GM19035 (cell line): ENCODE results near the gene TANGO6.

Source experiments
- ATAC-seq: cut with Tn5 transposase; IDR thresholded peaks from one replicate; pipeline ENCODE4 v1.9.1; 2021; ENCODE audit not compliant: unreplicated experiment

TANGO6 gene

DNA sequence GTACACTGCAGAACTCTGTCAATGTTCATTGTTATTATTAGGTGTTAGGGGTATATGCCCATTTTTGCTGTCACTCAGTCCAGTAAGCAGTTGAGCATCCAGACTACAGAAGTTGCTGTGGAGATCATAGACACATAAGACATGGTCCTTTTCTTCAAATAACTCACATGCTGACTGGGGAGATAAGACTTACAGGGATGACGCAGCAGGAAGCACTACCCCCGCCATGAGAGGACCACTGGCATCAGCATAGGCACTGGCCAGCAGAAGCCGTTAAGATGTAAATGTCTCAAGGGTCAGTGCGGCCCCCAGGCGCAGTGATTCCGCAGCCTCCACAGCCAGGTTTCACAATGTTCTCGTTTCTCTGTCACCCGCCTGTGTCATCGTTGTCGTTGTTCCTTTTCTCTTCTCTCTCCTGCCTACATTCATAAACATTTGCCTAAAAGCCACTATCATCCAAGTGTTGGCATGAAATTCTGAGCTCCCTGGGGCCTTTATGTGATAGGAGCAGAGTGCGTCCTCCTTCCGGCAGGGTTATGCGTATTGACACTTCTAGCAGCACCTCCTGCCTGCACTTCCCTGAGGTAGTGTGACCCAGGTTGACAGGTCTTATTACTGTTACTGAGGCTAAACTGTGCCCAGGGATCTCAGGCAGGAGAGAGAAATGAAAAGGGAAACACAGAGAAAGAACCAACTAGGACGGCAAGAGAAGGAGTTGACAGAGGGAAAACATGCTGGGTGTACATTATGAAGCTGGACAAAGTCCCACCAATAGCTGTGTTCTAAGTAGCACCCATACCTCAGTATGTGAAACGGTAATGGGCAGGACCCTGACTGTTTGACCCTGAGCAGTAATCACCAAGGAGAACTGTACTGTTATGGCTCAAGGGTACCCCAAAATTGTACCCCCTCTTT is 17.9 kb downstream of the TANGO6 start:
- ATAC-seq: no peak

DNA sequence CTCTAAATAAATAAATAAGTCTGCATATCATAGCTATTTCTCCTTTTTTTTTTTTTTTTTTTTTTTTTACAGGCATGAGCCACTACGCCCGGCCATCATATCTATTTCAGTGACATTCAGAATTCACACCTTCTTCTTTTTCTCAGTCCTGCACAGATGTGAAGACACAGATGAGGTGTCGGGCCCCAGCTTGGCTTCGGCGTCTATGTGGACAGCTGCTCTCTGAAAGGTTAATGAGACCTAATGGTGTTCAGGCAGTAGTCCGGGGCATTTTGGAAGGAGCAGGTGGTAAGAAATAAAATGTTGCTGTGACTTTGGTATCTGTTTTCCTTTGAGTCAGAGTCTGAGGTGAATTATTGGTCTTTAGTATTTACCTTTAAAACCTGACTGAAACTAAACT is 23.6 kb downstream of the TANGO6 start:
- no peak for ATAC-seq

DNA sequence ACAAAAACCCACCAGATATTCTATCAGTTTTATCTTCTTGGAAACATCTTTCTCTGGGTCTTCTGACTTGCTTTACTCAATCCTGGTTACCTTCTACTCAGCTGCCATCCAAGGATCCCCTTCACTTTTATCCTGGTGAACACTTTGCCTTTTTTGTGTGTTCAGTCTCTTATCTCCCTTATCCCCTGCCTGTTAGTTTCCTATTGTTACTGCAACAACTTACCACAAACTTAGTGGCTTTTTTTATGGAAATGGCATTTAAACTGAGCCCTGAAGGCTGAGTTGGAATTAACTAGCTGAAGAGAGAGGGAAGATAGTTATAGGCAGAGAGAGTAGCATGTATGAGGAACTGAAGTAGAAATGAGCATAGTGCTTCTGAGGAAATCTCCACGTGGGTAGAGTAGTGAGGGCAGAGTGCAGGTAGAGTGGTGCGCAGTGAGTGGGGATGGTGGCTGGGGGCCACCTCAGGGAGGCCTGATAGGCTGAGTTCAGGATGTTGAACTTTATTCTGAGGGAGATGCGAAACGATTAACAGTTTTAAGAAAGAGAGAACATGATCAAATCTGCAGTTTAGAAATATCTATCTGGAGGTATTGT is 26.3 kb downstream of the TANGO6 start:
- ATAC-seq: no peak

DNA sequence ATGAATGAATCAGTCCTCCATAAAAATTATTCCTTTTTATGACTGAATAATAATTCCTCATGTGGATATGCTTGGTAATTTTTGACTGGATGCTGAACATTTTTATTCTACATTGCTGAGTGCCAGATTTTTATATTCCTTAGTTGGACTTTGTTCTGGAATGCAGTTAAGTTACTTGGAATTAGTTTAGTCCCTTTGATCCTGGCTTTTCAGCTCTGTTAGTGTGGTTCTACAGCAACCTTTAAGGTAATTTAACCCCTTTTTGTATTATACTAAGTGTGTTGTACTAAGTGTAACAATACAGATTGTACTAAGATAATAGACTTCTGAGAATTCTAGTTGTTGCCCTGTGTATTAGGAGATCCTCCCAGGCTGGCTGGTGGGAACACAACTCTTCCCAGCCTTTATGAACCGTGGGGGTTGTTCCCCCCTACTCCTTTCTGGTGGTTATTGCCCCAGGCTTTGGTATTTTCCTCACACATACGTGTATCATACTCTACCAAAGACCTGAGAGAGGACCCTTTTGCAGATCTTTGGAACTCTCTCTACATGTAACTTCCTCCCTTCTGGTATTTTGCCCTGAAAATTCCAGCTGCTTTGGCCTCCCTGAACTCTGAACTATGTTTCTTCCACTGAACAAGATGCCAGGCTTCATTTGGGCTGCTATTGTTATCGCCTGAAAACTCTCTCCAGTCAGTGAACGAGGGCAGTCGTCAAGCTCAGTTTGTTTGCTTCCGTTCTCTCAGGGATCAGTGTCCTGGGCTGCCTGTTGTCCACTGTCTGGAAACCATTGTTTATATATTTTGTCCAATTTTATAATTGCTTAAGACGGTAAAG is 30.5 kb downstream of the TANGO6 start:
- no peak for ATAC-seq

DNA sequence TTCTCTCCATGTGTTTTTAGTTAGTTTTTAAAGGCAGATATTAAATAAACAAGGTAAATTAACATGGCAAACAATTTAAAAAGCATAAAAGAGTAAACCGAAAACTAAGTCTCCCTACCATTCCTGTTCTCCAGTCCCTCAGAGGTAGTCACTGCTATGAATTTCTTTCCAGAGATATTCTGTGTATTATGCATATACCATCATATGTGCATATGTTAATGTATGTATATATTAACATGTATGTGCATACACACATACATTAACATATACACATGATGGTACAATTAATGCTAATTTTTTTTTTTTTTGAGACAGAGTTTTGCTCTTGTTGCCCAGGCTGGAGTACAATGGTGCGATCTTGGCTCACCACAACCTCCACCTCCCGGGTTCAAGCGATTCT is 32.5 kb downstream of the TANGO6 start:
- no peak for ATAC-seq

DNA sequence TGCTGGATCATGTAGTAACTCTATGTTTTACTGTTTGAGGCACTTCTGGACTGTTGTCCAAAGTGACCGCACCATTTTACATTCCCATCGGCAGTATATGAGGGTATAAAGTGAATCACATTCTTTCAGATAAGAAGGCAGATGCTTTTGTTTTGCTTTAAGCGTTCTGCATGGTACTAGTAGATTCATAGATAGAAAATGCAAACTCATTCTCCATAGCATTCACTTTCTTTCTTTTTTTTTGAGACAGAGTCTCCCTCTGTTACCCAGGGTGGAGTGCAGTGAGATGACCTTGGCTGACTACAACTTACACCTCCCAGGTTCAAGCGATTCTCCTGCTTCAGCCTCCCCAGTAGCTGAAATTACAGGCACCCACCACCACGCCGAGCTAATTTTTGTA is 40.4 kb downstream of the TANGO6 start:
- ATAC-seq: no peak

DNA sequence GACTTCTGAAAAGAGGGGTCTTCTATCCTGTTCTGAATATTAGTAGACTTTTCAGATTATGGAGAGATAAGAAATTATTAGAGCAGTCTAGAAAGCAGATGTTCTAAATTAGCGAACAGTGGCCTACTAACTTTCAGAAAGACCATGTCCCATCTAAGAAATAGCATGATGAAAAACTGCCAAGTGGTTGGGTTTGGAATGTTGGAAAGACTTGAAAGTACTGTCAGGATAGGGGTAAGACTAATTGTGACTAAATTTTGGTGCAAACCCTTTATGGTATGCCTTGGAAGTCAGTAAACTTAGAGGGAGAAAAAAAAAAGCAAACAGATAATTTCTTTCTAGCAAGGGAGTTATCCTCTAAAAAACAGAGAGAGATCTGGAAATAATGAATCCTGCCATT is 41.1 kb downstream of the TANGO6 start:
- ATAC-seq: no peak

DNA sequence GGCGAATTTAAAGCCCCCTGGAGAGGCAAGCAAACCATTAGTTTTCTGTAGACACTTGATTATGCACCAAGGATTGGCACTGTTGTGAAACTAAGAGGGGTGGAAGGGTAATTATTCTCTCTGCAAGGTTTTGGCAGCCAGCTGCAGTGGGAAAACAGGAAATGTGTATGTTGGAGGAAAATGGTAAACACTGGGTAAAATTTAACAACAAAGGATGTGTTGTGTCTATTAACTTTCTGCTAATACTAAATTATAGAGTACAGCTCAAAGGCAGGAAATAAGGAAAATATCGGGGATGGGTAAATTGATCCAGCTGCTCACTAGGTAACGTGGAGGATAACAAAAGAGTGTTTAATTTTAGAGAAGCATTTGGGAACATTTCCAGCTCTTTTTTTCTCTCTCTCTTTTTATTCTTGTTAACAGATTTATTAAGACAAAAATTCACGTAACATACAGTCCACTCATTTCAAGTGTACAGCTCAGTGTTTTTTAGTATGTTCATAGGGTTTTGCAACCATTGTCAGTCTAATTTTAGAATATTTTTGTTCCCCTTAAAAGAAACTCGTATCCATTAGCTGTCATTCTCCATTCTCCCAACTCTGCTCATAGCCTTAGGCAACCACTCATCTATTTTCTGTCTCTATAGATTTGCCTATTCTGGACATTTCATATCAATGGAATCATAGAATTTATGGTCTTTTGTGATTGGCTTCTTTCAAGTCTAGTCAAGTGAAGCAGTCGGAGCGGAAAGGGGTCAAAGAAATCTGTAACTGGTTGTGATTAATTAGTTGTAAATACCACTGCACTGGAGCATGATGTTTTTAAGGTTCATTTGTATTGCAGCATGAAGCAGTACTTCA is 41.8 kb downstream of the TANGO6 start:
- no peak for ATAC-seq

DNA sequence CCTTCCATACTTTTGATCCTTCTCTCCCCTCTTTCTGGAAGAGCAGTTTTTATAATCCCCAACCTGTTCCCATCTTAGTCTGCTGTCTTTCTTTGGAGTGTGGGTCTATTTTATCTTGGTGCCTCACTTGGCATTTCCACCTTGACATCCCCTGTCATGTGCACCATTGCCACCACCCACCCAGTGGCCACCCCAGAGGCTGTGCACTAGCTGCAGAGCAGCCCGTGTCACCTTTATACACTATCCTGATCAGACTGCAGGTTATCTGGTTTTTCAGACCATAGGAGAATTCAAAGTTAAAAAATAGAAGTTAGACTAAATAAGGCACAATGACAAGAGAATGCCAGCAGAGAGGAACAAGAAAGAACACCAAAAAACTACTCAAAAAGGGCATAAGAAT is 43.8 kb downstream of the TANGO6 start:
- ATAC-seq: no peak

DNA sequence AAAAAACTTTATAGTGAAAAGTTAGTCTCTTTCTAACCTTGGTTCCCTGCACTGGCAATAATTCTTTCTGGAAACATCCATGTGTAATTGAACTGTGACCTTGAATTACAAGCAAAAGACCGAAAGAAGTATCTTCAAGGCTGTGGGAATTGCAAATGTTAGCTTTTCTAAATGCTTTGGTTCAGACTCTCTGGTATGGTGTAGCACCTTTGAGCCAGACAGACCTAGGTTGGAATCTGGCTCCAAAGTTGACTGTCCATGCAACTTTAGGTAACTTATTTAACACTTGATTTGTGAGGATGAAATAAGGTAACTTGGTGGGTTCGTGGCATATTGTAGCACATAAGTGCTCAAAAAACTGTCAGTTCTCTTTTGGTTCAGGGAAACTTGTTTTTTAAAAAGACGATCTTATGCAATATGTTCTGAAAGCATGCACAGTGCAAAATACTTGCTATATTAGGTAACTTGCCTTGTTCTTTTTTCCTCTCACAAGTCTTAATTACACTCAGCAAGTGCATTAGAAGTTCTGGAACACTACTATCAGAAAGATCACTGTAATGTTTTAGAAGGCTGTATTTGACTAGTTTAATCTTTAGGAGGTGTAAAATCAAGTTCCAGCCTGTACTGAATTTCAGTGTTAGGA is 46.3 kb downstream of the TANGO6 start:
- no peak for ATAC-seq

DNA sequence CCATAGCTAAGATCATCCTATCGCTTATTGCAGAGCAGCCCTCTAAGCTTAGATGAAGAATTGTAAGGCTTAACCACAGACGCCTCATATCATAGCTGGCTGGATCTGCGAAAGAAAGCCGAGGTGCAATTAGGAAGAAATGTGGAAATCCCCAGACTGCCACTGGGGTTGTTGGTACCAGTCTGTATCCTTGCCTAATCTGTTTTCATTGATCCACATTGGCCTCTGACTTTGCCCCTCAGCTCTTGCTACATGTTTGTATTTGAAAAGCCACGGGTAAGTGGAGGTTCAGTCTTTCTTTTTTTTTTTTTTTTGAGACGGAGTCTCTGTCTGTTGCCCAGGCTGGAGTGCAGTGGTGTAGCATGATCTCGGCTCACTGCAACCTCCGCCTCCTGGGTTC is 48.9 kb downstream of the TANGO6 start:
- no peak for ATAC-seq

DNA sequence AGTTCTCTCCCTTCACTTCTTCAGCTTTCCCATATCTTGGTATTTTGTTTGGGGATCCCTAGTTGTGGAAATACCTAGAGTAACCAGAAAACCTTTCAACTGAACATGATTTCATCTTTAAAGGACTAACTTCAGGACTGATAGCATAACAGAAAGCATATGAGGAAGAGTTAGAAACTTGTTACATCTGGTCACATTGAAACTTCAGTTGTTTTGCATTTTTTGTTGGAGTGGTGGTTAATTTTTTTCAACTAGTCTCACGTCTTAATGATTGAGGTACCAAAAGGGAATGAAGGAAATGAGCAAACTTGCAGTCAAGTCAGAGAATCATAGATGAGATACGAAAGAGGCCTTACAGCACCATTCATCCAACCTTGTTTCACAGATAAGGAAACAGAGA is 49.6 kb downstream of the TANGO6 start:
- no peak for ATAC-seq

DNA sequence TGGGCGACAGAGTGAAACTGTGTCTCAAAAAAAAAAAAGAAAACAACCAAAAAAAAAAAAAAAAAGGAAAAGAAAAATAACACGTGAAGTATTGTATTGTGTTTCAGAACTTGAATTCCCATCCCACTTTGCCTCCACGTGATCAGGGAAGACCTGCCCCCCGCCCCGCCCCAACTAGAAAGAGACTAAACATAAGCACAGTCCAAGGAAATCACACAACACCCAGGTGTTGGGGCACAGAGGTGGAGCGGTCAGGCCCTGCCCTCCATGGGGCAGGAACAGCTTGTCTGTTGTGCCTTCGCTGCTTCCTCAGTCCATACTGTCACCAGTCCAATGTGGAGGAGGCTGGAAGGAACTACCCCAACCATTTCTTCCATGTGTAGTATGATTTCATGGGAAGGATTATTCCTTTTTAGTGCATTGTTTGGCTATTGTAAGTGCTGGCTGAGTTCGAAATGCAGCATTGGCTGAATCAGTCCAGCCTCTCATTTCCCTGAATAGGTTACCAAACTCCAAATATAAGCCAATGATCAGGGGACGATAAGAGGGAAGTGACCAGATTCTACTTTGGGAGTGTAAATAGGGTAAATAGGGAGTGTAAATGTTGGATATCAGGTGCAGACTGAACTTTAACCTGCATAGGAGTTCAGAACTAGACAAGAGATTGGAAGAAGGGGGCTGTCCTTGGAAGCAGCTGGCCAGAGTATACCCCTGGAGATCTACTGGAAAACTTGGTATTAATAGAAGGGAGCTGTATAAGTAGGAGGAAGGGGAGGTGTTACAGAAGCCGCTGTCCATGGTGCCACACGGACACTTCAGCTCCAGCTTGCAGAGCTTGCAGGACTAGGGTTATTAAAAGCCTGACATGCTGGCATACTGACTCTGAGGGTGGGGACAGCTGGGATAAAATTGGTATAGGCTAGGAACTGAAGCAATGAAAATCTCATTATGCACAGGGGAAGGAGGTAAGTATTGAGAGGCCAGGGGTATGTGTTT is 50.7 kb downstream of the TANGO6 start:
- no peak for ATAC-seq

DNA sequence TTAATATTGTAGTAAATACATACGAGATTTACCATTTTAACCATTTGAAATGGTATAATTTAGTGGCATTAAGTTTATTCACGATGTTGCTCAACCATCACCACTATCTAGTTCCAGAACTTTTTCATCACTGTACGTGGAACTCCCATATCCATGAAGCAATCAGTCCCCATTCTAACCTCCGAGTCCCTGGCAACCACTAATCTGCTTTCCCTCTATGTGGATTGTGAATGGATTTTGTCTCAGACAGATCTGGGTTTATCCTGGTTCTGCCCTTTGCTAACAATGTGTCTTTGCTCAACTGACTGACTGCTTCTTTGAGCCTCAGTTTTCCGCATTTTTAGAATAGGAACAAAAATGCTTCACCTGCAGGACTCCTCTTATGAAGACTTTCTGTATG is 51.4 kb downstream of the TANGO6 start:
- no peak for ATAC-seq

DNA sequence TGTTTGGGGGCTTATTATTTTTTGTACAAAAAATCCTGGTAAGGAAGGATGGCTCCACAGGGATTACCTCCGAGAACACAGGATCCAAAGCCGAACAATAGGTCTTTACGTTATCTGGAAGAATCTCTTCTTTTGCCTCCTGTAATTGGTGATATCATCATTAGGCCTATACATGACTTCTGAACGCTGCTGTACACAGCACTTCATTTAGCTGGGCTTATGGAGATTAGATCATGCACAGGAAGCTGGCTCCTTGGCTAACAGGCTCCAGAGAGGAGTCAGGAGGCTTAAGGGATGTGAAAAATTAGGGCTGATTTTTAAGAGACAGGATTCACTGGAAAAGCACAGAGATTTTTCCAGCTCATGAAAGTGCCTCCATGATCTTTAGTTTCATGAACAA is 54.7 kb downstream of the TANGO6 start:
- ATAC-seq: no peak

DNA sequence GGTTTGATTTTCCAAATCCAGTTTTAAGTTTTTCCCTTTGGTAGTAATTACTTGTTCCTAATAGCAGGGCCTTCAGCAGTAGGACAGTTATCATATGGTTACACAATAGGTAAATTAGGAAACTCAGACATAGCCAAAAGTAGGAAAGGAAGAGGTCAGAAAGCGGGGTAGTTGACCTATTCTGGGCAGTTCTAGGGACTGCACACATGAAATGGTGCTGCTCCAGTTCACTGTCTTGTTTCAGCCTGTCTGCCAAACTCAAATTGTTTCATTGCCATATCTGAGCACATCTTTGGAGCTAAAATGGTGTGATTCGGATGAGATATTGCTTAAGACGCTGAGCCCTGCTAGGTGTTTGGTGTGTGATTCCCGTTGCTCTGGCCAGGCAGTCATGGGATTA is 56.7 kb downstream of the TANGO6 start:
- no peak for ATAC-seq

DNA sequence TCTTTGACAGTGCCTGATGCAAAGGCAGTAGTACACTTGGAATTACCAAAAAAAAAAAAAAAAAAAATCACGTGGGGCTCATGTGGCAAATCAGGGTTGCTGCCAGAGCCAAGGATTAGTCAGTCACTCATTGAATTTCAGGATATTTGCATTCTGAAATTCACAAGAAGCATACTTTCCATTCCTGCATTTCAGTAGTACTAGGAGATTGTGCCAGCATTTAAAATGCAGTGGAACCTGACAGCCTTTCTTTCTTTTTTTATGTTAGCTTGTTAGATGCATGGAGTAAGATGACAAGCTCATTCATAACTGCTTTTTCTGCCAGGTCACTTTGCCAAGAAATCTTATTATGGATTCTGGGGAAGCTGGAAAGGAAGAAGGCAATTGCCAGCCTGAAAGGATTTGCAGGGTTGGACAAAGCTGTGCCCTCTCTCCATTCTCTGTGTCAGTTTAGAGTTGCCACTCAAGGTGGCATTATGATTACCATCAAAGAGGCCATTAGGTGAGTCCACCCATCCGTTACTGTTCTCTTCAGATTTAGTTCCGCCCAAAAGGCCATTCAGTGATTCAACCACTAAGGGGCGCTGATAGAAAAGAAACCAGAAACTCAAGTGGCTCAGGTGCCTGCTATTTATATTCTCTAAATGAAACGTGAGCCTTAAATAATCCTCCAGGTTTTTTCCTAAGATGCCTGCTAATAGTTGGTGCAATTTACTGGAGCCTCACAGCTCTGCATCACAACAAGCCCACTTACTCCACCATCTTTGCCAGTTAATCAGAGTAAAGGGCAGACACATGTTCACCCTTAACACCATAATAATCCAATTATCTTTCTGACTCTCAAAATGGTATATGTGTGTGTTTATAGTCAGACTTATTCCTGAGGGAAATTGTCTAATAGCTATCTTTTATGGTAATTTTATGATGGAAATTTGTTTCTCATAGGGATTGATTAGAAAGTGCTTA is 59.0 kb downstream of the TANGO6 start:
- no peak for ATAC-seq

DNA sequence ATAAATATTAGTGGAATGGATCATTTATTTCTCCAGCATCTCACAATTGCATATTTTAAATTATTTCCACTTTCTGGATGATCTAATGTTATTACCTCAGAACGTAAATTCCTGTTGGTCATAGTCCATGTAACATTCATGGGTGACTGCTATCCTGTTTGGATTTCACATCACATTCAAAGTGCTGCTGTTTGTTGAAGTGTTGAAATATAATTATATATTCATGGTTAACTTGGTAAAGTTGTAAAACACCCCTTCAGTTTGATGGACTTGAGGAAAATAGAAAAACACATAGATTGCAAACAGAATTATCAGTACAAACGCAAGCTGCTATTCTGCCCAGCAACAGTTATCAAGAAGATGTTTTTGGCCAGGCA is 59.6 kb downstream of the TANGO6 start:
- no peak for ATAC-seq
